Prostate gland (tissue), 2 donors: ENCODE data around the gene PPM1A. TPM values are rescaled to one million over a fixed set of nuclear protein-coding genes. Genes with fewer than 3 reads are reported as not detected.

Experiments
- DNase-seq: peaks from one replicate; pipeline ENCODE4 v3.0.0-alpha.2; 2019; ENCODE audit warnings: low spot score
- H3K27ac ChIP-seq, 2 donors: fragments of 200-600 bp; sonication (generic); 2 replicates each; pipeline ENCODE4 v1.5.1; 2017 to 2019
- H3K27me3 ChIP-seq: fragments of 200-600 bp; sonication (generic); replicated peaks from 2 replicates; pipeline ENCODE4 v1.5.1; 2019; ENCODE audit not compliant: insufficient read depth
- H3K36me3 ChIP-seq, 2 donors: fragments of 200-600 bp; sonication (generic); 1 replicate in 1 of 2; 2 replicates in 1 of 2; pipeline versions ENCODE4 v1.5.1 to v1.8.1; 2017 to 2019
- H3K4me1 ChIP-seq: fragments of 200-600 bp; sonication (generic); replicated peaks from 2 replicates; pipeline ENCODE4 v1.5.1; 2019
- H3K4me3 ChIP-seq, 2 donors: fragments of 200-600 bp; sonication (generic); 2 replicates each; pipeline ENCODE4 v1.5.1; 2017 to 2019
- H3K9me3 ChIP-seq: fragments of 200-600 bp; sonication (generic); 2 replicates; pipeline ENCODE4 v1.5.1; 2017
- POLR2A ChIP-seq: fragments of 450-650 bp; IDR thresholded peaks from one replicate; pipeline ENCODE4 v1.6.1; 2016; ENCODE audit warnings: antibody characterized with exemption, mild to moderate bottlenecking
- POLR2AphosphoS5 ChIP-seq: sonication (generic); formaldehyde crosslinking; IDR thresholded peaks from one replicate; pipeline ENCODE4 v1.6.1; 2017; ENCODE audit warnings: antibody characterized with exemption
- WGBS: methylation state at CpG from one replicate; pipeline ENCODE4 v1.1.5; 2018; 5-methylcytosine and 5-hydroxymethylcytosine counted together
- intact Hi-C: fragments of 100-400 bp; cut with DNase I; formaldehyde crosslinking; loops from one replicate; pipeline ENCODE4 v1.14.2; 2022
- total RNA-seq, 2 donors: library from RNA; depleted of rRNA; stranded (reverse); fragments of >200 nt; gene quantifications; one replicate each; pipeline ENCODE4 v1.1.0, GENCODE V29; 2016
- TF ChIP-seq, protein P1 (sequence below), 4 experiments: fragments of 200-600 bp in 2 of 4; fragments of 450-650 bp in 2 of 4; sonication (generic) in 2 of 4; IDR thresholded peaks; 1 replicate in 3 of 4; 2 replicates in 1 of 4; pipeline ENCODE4 v1.5.1; 2016 to 2019; ENCODE audit warnings: antibody characterized with exemption in 4 of 4, mild to moderate bottlenecking in 2 of 4, moderate library complexity in 2 of 4

PPM1A gene
- total RNA-seq, 2 donors from 2014 or later: 41.4 to 50.6 TPM

DNA sequence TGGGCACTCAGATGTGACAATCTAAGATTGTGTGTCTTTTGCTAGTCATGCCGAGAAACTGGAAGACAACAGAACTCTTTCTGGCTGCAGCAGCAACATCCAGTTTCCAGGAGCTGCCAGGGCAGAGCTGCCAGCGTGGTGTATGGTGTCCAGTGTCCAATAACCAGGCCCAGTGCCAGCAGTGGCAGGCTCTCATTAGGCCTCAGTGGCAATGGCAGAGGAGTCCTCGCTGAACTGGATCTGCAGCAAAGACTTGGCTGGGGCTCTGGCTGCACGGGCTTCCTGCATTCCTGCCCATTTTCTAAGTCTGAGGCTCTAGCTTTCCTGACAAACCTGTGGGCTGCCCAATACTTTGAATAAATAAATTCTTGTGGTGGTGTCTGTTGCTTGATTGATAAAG is 26.2 kb upstream of the PPM1A start:
- H3K36me3 ChIP-seq: no peaks in the 10 kb centered on the region
- no peaks in the 10 kb centered on the region for H3K27me3 ChIP-seq
- no peaks in the 10 kb centered on the region for H3K9me3 ChIP-seq
- DNase-seq: peak; percentile 98
- intact Hi-C loops: no loop called here
- H3K4me1 ChIP-seq: peaks cover 5% of the 10 kb centered on the region
- TF ChIP-seq, protein P1, sequence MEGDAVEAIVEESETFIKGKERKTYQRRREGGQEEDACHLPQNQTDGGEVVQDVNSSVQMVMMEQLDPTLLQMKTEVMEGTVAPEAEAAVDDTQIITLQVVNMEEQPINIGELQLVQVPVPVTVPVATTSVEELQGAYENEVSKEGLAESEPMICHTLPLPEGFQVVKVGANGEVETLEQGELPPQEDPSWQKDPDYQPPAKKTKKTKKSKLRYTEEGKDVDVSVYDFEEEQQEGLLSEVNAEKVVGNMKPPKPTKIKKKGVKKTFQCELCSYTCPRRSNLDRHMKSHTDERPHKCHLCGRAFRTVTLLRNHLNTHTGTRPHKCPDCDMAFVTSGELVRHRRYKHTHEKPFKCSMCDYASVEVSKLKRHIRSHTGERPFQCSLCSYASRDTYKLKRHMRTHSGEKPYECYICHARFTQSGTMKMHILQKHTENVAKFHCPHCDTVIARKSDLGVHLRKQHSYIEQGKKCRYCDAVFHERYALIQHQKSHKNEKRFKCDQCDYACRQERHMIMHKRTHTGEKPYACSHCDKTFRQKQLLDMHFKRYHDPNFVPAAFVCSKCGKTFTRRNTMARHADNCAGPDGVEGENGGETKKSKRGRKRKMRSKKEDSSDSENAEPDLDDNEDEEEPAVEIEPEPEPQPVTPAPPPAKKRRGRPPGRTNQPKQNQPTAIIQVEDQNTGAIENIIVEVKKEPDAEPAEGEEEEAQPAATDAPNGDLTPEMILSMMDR (IDR thresholded peaks at IDR 0.05): no peak
- TF ChIP-seq POLR2AphosphoS5 (peak; percentile 88), POLR2A (no peak)
- WGBS: 50% methylated on average over 4 of the region's 4 CpGs
- H3K27ac ChIP-seq: no peak overlapping the region
- H3K4me3 ChIP-seq: no peak overlapping the region

- no peaks in the 10 kb centered on the region for H3K9me3 ChIP-seq
- intact Hi-C loops: no loop called here
- 83% methylated on average over 3 of the region's 3 CpGs for whole genome bisulfite sequencing
- no peak for DNase-seq
- H3K27me3 ChIP-seq: no peaks in the 10 kb centered on the region
- TF ChIP-seq, protein P1 (IDR thresholded peaks at IDR 0.05): no peak
- TF ChIP-seq POLR2A: no peak
- no peak for TF ChIP-seq POLR2AphosphoS5
- H3K36me3 ChIP-seq: no peaks in the 10 kb centered on the region
- no peak overlapping the region for H3K27ac ChIP-seq
- H3K4me1 ChIP-seq: peaks cover 5% of the 10 kb centered on the region
- H3K4me3 ChIP-seq: no peak overlapping the region
Measured at GRCh38 chr14:60225265-60225664, 23.8 kb upstream of the PPM1A start.

- DNase-seq: no peak
- TF ChIP-seq POLR2AphosphoS5: no peak
- no peak for TF ChIP-seq POLR2A
- TF ChIP-seq, protein P1 (IDR thresholded peaks at IDR 0.05): no peak
- WGBS: 76% methylated on average over 2 of the region's 2 CpGs
- intact Hi-C loops: no loop called here
- Histone ChIP-seq H3K27me3 (no peaks in the 10 kb centered on the region), H3K36me3 (no peaks in the 10 kb centered on the region), H3K4me1 (peaks cover 5% of the 10 kb centered on the region), H3K9me3 (no peaks in the 10 kb centered on the region), H3K27ac (no peak overlapping the region), H3K4me3 (no peak overlapping the region)
Measured at GRCh38 chr14:60226298-60226697, 22.7 kb upstream of the PPM1A start.

- intact Hi-C loops: no loop called here
- TF ChIP-seq POLR2AphosphoS5: no peak
- TF ChIP-seq, protein P1 (IDR thresholded peaks at IDR 0.05): no peak
- TF ChIP-seq POLR2A: no peak
- no peaks in the 10 kb centered on the region for H3K4me1 ChIP-seq
- no peaks in the 10 kb centered on the region for H3K9me3 ChIP-seq
- WGBS: 94% methylated on average over 1 of the region's 1 CpG
- H3K27me3 ChIP-seq: no peaks in the 10 kb centered on the region
- H3K27ac ChIP-seq: no peak overlapping the region
- no peak for DNase-seq
- H3K4me3 ChIP-seq: no peak overlapping the region
- H3K36me3 ChIP-seq: no peaks in the 10 kb centered on the region
Measured at GRCh38 chr14:60227291-60227690, 21.7 kb upstream of the PPM1A start.

DNA sequence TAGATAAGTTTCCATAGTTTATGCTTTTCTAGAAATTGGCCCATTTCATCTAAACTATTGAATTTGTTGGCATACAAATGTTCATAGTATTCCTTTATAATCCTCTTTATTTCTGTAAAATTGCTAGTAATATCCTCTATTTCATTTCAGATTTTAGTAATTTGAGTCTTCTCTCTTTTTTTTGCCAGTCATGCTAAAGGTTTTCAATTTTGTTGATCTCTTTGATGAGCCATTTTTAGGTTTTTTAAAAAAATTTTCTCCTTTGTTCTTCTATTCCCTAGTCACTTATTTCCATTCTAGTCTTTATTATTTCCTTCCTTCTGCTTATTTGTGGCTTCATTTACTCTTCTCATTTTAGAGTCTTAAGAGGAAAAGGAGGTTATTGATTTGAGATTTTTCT is 19.4 kb upstream of the PPM1A start:
- H3K9me3 ChIP-seq: no peaks in the 10 kb centered on the region
- TF ChIP-seq, protein P1 (IDR thresholded peaks at IDR 0.05): no peak
- TF ChIP-seq POLR2A: no peak
- no peak for TF ChIP-seq POLR2AphosphoS5
- no peak overlapping the region for H3K27ac ChIP-seq
- no peaks in the 10 kb centered on the region for H3K36me3 ChIP-seq
- H3K4me3 ChIP-seq: no peak overlapping the region
- no peaks in the 10 kb centered on the region for H3K27me3 ChIP-seq
- H3K4me1 ChIP-seq: no peaks in the 10 kb centered on the region
- no peak for DNase-seq
- intact Hi-C loops: no loop called here
